Frontal cortex (tissue), 4 donors: ENCODE results near the gene PVR. TPM values are rescaled to one million over a fixed set of nuclear protein-coding genes. Genes with fewer than 3 reads are reported as not detected.
"Not testable (repeated sequence)": the region's sequence is repeated elsewhere in the genome, so short reads cannot be mapped to it uniquely, and the experiment has no call there.

Experiments used
- DNase-seq, 2 donors: peaks; one replicate each; pipeline ENCODE4 v3.0.0; 2012; ENCODE audit warnings: low spot score in 2 of 2
- FAIRE-seq: peaks from 2 replicates; lab custom pipeline; 2012; peaks lifted over from hg19 to GRCh38; lab: Jason Lieb, UNC
- total RNA-seq: library from RNA; depleted of rRNA; stranded (reverse); fragments of >200 nt; gene quantifications from one replicate; pipeline ENCODE4 v1.2.3, GENCODE V29; 2014
- donor health status: control.
- donor health status: control.
- donor health status: control.

Gene PVR
- total RNA-seq, 1 donor from 2014 or later: 23.2 TPM

DNA sequence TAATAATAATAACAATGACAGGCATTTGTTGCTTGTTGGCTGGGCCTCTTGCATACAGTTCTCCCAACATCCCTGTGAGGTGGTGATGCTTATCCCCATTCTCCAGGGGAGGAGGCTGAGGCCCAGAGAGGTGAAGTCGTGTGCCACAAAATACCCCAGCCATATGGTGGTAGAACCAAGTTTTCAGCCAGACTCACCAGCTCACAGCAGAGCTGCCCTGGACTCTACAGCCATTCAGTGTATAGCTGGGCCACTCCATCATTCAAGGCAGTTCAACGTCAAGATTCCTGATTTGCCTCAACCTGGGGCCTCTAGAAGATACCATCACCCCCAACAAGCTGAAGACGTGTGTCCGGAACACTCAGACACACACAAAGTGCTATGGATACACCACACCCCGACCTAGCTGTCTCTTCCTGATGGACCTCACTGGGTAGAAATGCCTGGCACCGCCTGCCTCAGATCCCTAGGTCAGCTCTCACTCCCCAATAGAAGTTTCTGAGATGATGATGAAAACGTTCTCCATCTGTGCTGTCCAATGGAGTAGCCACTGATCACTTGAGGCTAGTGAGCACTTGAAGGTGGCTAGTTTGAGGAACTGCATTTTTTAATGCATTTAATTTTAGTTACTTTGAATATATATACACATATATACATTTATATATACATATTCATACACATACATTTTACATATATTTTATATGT is 23.3 kb downstream of the PVR start:
- no peak for DNase-seq
- FAIRE-seq: no peak

DNA sequence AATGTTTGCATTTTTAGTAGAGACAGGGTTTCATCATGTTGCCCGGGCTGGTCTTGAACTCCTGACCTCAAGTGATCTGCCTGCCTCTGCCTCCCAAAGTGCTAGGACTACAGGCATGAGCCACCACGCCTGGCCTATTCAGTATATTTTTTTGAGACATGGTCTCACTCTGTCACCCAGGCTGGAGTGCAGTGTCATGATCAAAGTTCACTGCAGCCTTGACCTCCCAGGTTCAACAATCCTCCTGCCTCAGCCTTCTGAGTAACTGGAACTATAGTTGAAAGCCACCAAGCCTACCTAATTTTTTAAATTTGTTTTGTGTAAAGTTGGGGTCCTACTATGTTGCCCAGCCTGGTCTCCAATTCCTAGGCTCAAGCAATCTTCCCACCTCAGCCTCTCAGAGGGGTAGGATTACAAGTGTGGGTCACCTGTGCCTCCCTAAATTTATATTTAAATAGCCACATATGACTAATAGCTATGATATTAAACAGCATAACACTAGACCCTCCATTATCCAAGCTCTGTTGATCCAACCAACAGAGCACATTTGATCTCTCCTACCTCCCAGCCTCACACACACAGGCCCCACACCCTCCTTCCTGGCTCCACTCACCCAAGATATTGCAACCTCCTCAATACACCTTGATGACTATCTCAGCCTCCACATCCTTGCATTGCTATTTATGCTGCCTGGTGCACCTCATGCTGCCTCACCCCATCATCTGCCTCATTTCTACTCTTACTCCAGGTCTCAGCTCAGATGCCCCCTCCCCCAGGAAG is 25.5 kb downstream of the PVR start:
- DNase-seq (no peak), FAIRE-seq (no peak)

- not testable (repeated sequence) for FAIRE-seq, DNase-seq
Observed at GRCh38 chr19:44670027-44670426, 26.3 kb downstream of the PVR start.

GRCh38 chr19:44671400-44671799 is 27.7 kb downstream of the PVR start, which contains the start of gene CEACAM19:
Gene CEACAM19 (plus strand): TSS chr19:44671482. CDS start chr19:44671932, 450 bp downstream.
- no peak for DNase-seq
- FAIRE-seq: no peak

DNA sequence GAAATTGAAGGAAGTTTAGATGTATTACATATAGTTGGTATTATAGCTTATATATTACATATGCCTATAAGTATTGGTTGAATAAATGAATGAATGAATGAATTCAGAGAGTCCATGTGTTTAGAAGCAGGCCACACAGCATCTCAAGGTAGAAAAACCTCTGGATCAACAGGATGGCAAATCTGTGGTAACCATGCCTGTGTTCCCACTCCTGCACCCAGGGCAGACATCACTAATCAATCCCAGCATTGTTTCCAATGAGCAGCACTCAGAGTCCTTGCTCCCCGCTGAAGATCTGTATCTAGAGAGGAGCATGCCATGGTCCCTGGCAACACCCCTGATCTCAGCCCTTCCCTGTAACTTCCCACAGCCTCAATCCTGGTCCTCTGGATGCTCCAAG is 28.5 kb downstream of the PVR start:
- FAIRE-seq (no peak), DNase-seq (no peak)

DNA sequence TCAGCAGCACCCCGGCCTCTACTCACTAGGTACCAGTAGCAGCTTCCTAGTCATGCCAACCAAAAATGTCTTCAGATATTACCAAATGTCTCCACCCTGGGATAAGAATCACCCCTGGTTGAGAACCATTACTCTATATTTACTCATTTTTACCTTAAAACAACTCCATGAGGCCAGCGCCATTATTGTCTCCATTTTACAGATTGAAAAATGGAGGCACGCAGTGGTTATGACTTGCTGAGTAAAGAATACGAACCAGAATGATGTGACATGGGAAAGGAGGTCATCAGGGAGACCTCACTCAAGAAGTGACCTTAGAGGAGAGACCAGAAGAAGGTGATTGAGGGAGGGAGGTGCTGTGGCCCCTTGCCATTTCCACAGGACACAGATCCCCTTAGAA is 29.8 kb downstream of the PVR start:
- DNase-seq: no peak
- FAIRE-seq: no peak

DNA sequence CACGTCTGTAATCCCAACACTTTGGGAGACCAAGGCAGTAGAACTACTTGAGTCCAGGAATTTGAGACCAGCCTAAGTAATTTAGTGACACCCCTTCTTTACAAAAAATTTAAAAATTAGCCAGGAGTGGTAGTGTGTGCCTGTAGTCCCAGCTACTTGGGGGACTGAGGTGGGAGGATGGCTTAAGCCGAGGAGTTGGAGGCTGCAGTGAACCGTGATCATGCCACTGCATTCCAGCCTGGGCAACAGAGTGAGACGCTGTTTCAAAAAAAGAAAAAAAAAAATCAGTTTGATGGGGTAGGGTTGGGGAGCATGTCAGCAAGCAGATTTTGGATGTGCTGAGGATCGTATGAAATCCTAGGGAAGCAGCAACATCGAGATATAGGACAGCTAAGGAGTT is 31.8 kb downstream of the PVR start:
- DNase-seq: no peak
- FAIRE-seq: no peak

DNA sequence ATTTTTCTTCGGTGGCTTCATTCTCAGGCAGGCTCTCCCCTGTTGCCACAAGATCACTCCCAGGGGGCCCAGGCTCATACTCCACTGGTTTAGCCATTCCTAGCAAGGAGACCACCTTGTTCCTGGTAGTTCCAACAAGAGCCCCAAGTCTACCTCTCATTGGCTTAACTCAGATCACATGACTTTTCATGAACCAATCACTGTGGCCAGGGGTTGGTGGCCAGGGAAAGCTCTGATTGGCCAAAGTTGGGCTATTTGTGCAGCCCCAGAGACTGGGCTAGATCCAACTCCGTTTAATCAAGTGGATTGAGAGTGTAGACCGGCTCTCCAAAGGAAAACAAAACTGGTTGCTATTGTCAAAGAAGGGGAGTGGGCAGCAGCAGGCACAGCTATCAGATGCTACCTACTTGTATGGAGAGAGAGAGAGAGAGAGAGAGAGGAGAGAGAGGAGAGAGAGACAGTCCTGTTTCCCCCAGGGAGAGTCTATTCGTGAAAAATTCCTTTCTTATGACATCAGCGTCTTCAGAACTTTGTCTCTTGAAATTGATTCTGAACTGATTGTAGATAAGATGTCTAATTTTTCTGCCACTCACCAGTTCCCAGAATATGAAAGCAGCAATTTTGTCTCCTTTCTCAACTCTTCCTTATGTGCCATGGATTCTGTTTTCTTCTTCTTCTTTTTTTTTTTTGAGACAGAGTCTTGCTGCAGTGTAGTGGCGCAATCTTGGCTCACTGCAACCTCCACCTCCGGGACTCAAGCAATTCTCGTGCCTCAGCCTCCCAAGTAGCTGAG is 33.5 kb downstream of the PVR start:
- DNase-seq: no peak
- no peak for FAIRE-seq

- no peak for FAIRE-seq
- no peak for DNase-seq
Observed at GRCh38 chr19:44680536-44680935, 36.8 kb downstream of the PVR start.

GRCh38 chr19:44681992-44682790 is 38.5 kb downstream of the PVR start:
- FAIRE-seq (no peak), DNase-seq (no peak)

DNA sequence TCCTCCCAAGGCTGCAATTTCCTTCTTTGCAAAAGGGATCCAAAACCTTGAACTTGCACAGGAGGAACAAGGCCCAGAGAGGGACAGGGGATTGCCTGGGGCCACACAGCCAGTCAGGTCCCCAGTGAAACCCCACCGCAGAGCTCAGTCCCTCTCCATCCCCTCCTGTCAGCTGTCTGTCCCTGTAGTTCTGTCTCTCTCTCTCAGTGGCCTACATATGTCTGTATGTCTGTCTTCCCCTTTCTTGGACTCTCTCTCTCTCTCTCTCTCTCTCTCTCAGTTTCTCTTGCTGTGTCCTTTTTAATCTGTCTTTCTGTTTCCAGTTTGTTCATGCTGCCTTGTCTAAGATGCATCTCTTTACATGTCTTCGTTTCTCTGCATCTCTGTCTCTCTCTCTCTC is 39.1 kb downstream of the PVR start:
- no peak for FAIRE-seq

GRCh38 chr19:44683434-44684210 is 39.9 kb downstream of the PVR start:
- FAIRE-seq (no peak), DNase-seq (no peak)

More for the DNA sequence above, 39.1 kb downstream of the PVR start:
- no peak for DNase-seq

- FAIRE-seq, DNase-seq: not testable (repeated sequence)
Observed at GRCh38 chr19:44684396-44684795, 40.7 kb downstream of the PVR start.

DNA sequence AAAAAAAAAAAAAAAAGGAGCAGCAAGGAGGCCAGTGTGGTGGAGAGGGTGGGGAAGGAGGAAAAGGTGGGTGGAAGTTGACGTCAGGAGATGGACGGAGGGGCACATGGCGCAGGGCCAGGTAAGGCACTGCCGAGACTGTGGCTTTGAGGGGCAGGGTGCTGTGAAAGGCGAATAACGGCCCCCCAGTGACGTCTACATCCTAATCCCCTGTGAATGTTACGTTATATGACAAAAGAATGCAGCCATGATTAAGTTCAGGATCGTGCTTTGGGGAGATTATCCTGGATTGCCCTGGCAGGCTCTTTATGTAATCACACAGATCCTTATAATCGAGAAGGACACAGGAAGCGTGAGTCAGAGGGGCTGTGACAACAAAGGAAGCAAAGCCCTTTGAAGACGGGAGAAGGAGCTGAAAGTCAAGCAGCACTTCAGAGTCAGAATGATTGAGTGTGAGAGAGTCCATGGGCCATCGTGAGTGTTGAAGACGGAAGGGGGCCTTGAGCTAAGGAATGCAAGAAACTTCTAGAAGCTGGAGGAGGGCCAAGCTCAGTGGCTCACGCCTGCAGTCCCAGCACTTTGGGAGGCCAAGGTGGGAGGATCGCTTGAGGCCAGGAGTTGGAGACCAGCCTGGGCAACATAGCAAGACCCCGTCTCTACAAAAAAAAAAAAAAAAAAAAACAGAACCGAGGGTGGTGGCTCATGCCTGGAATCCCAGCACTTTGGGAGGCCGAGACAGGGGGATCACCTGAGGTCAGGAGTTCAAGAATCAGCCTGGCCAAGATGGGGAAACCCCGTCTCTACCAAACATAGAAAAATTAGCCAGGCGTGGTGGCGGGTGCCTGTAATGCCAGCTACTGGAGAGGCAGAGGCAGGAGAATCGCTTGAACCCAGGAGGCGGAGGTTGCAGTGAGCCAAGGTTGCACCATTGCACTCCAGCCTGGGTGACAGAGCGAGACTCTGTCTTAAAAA is 41.5 kb downstream of the PVR start:
- FAIRE-seq (no peak), DNase-seq (no peak)

GRCh38 chr19:44685877-44686276 is 42.2 kb downstream of the PVR start:
- FAIRE-seq (no peak), DNase-seq (no peak)

DNA sequence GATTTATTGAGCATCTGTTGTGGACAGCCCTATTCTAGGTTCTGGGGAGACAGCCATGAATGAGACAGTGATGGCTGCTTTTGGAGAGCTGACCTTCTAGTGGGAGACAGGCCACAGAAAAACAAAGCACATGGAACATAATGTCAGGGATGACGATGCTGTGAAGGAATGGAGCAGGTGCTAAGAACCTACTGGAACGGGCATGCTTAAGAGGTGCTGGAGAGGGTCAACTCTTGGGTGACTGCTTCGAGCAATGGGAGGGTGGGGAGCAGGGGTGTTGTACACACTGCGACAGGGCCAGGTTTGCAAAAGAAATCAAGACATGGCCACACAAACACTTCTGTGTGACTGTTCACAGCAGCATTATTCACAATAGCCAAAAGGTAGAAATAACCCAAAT is 43.2 kb downstream of the PVR start:
- no peak for FAIRE-seq
- no peak for DNase-seq

GRCh38 chr19:44687888-44688287 is 44.2 kb downstream of the PVR start:
- DNase-seq (no peak), FAIRE-seq (no peak)
